ENCODE results near the gene FBXO11. TPM values are rescaled to one million over a fixed set of nuclear protein-coding genes. Genes with fewer than 3 reads are reported as not detected.

The FBXO11 gene
- total and polyA plus RNA-seq, 7 donors = 13.4 to 71.7 (median 43.8) TPM

- H3K27me3 ChIP-seq = no peaks in the 10 kb centered on the region
- H3K4me3 ChIP-seq = no peak overlapping the region
- H3K27ac ChIP-seq = no peak overlapping the region
- TF ChIP-seq POLR2A (IDR thresholded peaks at IDR 0.05) = no peak
- no peak for TF ChIP-seq CTCF (IDR thresholded peaks at IDR 0.05)
- no peak for TF ChIP-seq POLR2AphosphoS5 (IDR thresholded peaks at IDR 0.05)
- no peak for TF ChIP-seq EP300 (IDR thresholded peaks at IDR 0.05)
- peaks cover 11 to 94% (median 32%) of the 10 kb centered on the region in 4 donors for H3K36me3 ChIP-seq
- 85 to 89% methylated on average over 4 of the region's 4 CpGs for WGBS, 2 donors
- H3K9me3 ChIP-seq = peaks cover 0 to 2% (median under 1%) of the 10 kb centered on the region in 4 donors
- H3K4me1 ChIP-seq = peaks cover 0 to 11% (median 3%) of the 10 kb centered on the region in 4 donors
- no peak for DNase-seq
- intact Hi-C loops (cut with DNase I) = no loop called here
Measured at GRCh38 chr2:47808614-47809013, 97.7 kb downstream of the FBXO11 start.

- WGBS, 2 donors = 70 to 77% methylated on average over 6 of the region's 6 CpGs
- DNase-seq = no peak
- H3K9me3 ChIP-seq = peaks cover 0 to 5% (median 1%) of the 10 kb centered on the region in 4 donors
- intact Hi-C loops (cut with DNase I) = no loop called here
- peaks cover 18 to 95% (median 43%) of the 10 kb centered on the region in 4 donors for H3K36me3 ChIP-seq
- no peak overlapping the region for H3K4me3 ChIP-seq
- no peaks in the 10 kb centered on the region for H3K4me1 ChIP-seq
- TF ChIP-seq POLR2A (IDR thresholded peaks at IDR 0.05) = no peak
- TF ChIP-seq EP300 (IDR thresholded peaks at IDR 0.05) = no peak
- TF ChIP-seq POLR2AphosphoS5 (IDR thresholded peaks at IDR 0.05) = no peak
- TF ChIP-seq CTCF (IDR thresholded peaks at IDR 0.05) = no peak
- H3K27ac ChIP-seq = no peak overlapping the region
- H3K27me3 ChIP-seq = no peaks in the 10 kb centered on the region
Measured at GRCh38 chr2:47805850-47806249, 100.4 kb downstream of the FBXO11 start.

GRCh38 chr2:47803770-47804169 is 102.5 kb downstream of the FBXO11 start:
- Histone ChIP-seq H3K27me3 (no peaks in the 10 kb centered on the region), H3K36me3 (peaks cover 18 to 98% (median 55%) of the 10 kb centered on the region in 4 donors), H3K27ac (no peak overlapping the region), H3K9me3 (peaks cover 0 to 5% (median 1%) of the 10 kb centered on the region in 4 donors), H3K4me3 (no peak overlapping the region), H3K4me1 (no peaks in the 10 kb centered on the region)
- intact Hi-C loops (cut with DNase I) = no loop called here
- WGBS, 2 donors = 88 to 93% methylated on average over 1 of the region's 1 CpG
- no peak for DNase-seq
- TF ChIP-seq POLR2A (IDR thresholded peaks at IDR 0.05) (no peak), EP300 (IDR thresholded peaks at IDR 0.05) (no peak), POLR2AphosphoS5 (IDR thresholded peaks at IDR 0.05) (no peak), CTCF (IDR thresholded peaks at IDR 0.05) (no peak)

- DNase-seq = no peak
- peaks cover 0 to 5% (median 1%) of the 10 kb centered on the region in 4 donors for H3K9me3 ChIP-seq
- intact Hi-C loops (cut with DNase I) = no loop called here
- H3K4me3 ChIP-seq = no peak overlapping the region
- 97 to 99% methylated on average over 7 of the region's 7 CpGs for WGBS, 2 donors
- no peaks in the 10 kb centered on the region for H3K27me3 ChIP-seq
- peaks cover 18 to 98% (median 56%) of the 10 kb centered on the region in 4 donors for H3K36me3 ChIP-seq
- TF ChIP-seq EP300 (IDR thresholded peaks at IDR 0.05) (no peak), CTCF (IDR thresholded peaks at IDR 0.05) (no peak), POLR2AphosphoS5 (IDR thresholded peaks at IDR 0.05) (no peak), POLR2A (IDR thresholded peaks at IDR 0.05) (no peak)
- H3K27ac ChIP-seq = no peak overlapping the region
- H3K4me1 ChIP-seq = no peaks in the 10 kb centered on the region
Measured at GRCh38 chr2:47803363-47803762, 102.9 kb downstream of the FBXO11 start.

- Histone ChIP-seq H3K27ac (no peak overlapping the region), H3K9me3 (peaks cover 0 to 5% (median 1%) of the 10 kb centered on the region in 4 donors), H3K4me3 (no peak overlapping the region), H3K27me3 (no peaks in the 10 kb centered on the region), H3K36me3 (peaks cover 10 to 98% (median 56%) of the 10 kb centered on the region in 4 donors), H3K4me1 (no peaks in the 10 kb centered on the region)
- DNase-seq = no peak
- no peak for TF ChIP-seq CTCF (IDR thresholded peaks at IDR 0.05)
- no peak for TF ChIP-seq EP300 (IDR thresholded peaks at IDR 0.05)
- no peak for TF ChIP-seq POLR2AphosphoS5 (IDR thresholded peaks at IDR 0.05)
- no peak for TF ChIP-seq POLR2A (IDR thresholded peaks at IDR 0.05)
- intact Hi-C loops (cut with DNase I) = no loop called here
- 81 to 96% methylated on average over 3 of the region's 3 CpGs for WGBS, 2 donors
Measured at GRCh38 chr2:47801118-47801517, 105.2 kb downstream of the FBXO11 start.

Measured in sigmoid colon (tissue), 7 donors.